RKO (cell line): ENCODE data around the gene DNAJC4.

Source experiments
- DNase-seq: peaks from one replicate; pipeline ENCODE4 v3.0.0-alpha.2; 2016; ENCODE audit warnings: low spot score

Gene DNAJC4, protein sequence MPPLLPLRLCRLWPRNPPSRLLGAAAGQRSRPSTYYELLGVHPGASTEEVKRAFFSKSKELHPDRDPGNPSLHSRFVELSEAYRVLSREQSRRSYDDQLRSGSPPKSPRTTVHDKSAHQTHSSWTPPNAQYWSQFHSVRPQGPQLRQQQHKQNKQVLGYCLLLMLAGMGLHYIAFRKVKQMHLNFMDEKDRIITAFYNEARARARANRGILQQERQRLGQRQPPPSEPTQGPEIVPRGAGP

DNA sequence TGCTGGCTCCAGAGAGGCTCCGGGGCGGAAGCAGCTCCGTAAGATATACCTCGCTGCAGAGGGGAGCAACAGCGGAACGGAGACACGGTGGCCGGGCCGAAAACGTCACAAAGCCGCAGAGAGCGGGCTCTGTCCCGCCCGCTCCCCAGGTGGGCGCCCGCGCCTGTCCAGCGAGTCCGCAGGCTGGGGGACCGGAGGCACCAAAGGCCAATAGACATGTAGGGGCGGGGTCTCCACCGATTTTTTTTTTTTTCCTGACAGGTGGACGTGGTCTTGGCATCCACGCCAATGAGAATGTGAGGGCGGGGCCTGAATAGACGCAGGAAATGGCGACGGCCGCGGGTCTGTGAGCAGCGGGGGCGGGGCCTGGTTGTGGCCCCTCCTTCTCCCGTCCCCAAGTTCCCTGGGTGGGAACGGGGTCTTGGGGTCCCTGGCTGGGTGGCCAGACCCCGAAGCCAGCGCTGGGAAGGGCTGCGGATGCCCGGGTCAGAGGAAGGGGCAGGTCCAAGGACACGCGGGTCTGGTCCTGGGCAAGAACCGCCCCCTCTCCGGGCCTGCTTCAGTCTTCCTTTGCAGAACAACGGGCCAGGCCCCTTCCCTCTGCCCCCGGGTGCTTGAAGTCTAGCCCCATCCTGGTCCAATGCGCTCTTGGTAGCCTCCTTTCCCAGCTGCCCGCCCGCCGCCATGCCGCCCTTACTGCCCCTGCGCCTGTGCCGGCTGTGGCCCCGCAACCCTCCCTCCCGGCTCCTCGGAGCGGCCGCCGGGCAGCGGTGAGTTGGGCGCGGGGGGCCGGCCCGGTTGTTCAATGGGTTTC is at the start of gene DNAJC4:
Gene DNAJC4 (plus strand): TSS at position 378 of the 814 bp plus-strand sequence. CDS start 307 bp downstream, at position 685.
- DNase-seq: peak; percentile 84

- no peak for DNase-seq
Measured at GRCh38 chr11:64180891-64181290, 49.5 kb upstream of the DNAJC4 start.

DNA sequence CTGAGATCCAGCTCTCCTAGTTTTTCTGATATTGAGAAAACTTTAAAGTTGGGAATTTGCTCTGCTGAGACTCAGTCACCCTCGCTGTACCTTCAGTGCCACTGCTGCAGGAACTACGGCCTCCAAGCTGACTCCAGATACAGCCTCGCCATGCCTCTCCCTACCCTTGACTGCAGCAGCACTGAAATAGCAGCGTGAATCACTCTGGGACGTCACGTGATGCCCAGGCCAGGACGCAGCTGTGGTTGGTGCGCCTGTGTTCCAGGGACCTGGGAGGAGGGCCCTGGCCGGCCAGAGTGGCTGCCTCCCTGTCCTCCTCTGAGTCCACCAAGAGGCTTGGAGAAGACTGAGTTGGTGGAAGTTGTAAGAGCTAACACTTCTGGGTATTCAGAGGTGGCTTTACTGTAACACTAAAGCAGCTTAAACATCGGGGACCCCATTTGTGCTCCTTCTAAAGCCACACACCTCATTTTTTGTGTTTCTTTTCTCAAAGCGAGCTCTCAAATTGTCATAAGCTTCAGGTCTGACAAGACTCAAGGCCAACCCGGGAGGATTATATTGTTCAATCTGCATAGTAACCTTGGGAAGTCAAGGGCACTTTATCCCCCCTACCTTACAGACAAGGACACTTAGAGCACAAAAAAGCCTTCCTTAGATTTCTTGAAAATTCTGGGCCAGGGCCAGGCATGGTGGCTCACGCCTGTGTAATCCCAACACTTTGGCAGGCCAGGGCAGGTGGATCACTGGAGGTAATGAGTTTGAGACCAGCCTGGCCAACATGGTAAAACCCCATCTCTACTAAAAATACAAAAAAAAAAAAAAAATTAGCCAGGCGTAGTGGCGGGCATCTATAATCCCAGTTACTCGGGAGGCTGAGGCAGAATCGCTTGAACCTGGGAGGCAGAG is 48.6 kb upstream of the DNAJC4 start:
- peak; percentile 96 for DNase-seq

DNA sequence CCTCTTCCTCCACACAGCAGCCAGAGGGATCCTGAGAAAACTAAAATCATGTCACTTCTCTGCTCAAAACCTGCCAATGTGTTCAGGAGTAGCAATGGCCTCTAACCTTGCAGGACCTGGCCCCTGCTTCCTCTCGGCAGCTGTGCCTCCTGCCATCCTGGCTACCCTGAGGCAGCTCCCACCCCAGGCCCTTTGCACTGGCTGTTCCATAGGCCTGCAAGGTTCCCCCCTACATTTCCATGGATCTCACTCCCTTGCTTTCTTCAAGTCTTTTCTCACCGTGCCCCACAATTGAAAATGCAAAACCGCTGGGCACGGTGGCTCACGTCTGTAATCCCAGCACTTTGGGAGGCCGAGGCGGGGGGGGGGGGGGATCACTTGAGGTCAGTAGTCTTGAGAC is 46.5 kb upstream of the DNAJC4 start:
- DNase-seq: no peak

GRCh38 chr11:64185175-64185692 is 45.1 kb upstream of the DNAJC4 start:
- peak; percentile 83 for DNase-seq

DNA sequence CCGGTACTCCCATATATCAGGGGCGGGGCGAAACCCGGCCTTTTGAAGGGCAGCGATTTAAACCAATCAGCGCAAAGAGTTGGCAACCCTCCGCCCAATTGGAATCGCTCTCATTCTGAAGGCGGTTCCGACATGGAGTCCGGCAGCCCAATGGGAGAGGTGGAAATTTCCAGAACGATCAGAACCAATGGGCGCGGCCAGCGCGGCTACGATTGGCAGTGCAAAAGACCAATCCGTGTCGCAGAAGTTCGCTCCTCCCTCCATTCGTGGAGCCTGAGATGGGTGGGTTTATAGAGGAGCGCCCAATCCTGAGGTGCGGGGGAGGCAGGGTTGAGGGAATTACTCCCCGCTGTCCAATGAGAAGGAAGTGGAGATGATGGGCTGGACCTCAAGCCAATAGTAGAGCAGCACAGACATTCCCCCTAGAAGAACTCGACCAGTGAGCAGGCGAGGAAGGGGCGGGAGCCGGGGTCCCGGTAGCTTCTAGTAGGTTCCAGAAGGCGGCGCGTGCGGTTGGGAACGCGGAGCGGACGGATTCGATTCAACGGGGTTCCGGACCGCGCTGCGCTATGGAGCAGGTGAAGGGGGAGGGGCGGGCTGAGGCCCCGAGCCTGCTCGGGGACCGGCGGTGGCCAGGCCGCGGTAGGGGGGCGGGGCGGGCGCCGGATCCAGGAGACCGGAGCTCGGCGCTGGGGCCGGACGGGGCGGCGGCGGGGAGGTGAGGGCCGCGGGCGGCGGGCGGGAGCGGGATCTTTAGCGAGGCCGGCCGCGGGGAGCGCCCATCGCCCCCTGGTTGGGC is 44.5 kb upstream of the DNAJC4 start, which contains the start of gene STIP1:
Gene STIP1 (plus strand): TSS at position 479 of the 799 bp plus-strand sequence. CDS start 91 bp downstream, at position 570.
- DNase-seq: peak; percentile 100

DNA sequence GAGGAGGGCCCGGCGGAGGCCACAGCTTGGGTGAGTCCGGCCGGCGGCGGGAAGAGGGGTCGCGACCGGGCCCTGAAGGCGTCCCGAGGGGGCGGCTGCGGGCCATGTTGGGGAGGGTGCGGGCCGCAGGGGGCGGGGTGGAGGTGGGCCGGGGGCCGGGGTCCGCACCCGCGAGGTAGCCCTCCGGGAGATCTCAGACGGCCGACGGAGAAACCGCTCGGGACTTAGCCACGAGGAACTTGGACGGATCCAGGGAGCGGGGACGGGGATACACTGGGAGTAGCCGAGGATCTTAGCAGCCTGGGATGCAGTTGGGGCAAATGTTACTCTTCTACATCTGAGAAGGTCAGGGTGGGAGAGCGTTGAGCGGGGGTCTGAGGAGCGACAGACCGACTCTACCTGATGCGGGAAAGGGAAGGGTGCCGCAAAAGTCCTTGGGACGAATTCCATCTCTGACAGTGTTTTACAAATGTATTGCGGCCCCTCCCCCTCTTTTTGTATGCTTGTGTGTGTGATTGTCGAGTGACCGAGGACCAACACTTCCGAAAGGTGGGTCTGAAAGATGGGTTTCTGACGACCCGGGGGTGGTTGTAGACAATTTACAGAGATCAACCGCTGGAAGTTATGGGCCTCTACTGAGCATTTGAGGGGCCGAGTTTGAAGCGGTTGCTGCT is 43.7 kb upstream of the DNAJC4 start:
- DNase-seq: no peak

GRCh38 chr11:64192434-64192833 is 37.9 kb upstream of the DNAJC4 start:
- no peak for DNase-seq

- no peak for DNase-seq
Measured at GRCh38 chr11:64196626-64197025, 33.7 kb upstream of the DNAJC4 start.

- no peak for DNase-seq
Measured at GRCh38 chr11:64198511-64198910, 31.8 kb upstream of the DNAJC4 start.

- DNase-seq: no peak
Measured at GRCh38 chr11:64201543-64201942, 28.8 kb upstream of the DNAJC4 start.

GRCh38 chr11:64202992-64203391 is 27.4 kb upstream of the DNAJC4 start:
- DNase-seq: no peak

DNA sequence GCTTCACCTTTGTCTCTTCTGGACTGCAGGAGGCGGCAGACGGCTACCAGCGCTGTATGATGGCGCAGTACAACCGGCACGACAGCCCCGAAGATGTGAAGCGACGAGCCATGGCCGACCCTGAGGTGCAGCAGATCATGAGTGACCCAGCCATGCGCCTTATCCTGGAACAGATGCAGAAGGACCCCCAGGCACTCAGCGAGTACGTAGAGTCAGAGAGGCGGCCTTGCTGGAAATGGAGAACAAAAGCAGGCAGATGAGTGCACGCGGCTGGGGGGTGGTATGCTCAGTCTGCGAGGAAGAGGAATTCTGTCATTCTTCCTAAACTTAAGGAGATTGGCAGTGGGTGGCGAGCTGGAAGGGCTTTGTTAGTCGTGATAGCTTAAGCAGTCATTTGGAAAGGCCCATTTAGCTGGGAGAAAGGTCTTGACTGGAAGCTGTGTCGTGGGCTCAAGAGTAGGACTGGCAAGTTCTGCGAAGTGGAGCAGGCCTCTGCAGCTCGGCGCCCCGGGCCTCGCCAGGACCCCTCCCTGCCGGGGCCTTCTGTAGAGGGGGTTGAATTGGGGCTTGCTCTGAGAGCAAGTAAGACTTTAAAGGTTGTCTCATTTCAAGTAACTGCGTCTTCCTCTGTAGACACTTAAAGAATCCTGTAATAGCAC is 26.8 kb upstream of the DNAJC4 start:
- no peak for DNase-seq

DNA sequence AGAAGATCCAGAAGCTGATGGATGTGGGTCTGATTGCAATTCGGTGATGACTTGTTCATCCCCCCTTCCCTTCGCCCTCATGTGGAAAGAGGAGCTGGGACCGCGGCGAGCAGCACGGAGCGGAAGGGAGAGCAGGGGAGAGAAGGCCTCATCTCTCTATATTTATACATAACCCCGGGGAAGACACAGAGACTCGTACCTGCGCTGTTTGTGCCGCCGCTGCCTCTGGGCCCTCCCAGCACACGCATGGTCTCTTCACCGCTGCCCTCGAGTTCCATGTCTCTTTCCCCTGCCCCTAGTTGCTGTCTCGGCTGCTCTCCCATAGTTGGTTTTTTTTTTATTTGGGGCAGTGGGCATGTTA is 26.3 kb upstream of the DNAJC4 start:
- DNase-seq: no peak

- DNase-seq: peak; percentile 90
Measured at GRCh38 chr11:64204464-64204989, 25.8 kb upstream of the DNAJC4 start.

- no peak for DNase-seq
Measured at GRCh38 chr11:64206457-64207255, 23.7 kb upstream of the DNAJC4 start, which contains the start of gene FERMT3. Gene FERMT3, plus strand, starts transcription at chr11:64206721. Its CDS starts 644 bp downstream, at chr11:64207365.

GRCh38 chr11:64207256-64208085 is 22.9 kb upstream of the DNAJC4 start:
- peak; percentile 76 for DNase-seq
